ENCODE data around the gene GNAI2.

Gene GNAI2

GRCh38 chr3:50264383-50264963 is 28.5 kb downstream of the GNAI2 start:
- TF ChIP-seq CTCF (IDR thresholded peaks at IDR 0.05; ENCODE audit: low read depth, low read length), result no peak
- peak; percentile 68 to 95 for DNase-seq (ENCODE audit: low read depth in 2 of 2)
- H3K4me3 ChIP-seq (replicated peaks in 1 of 2; ENCODE audit: low read depth in 2 of 2, low read length in 2 of 2), result no peak overlapping the region

GRCh38 chr3:50264964-50265485 is 29.0 kb downstream of the GNAI2 start:
- H3K4me3 ChIP-seq (replicated peaks in 1 of 2; ENCODE audit: low read depth in 2 of 2, low read length in 2 of 2), result no peak overlapping the region
- DNase-seq (ENCODE audit: low read depth in 2 of 2), result no peak
- no peak for TF ChIP-seq CTCF (IDR thresholded peaks at IDR 0.05; ENCODE audit: low read depth, low read length)

GRCh38 chr3:50265571-50265970 is 29.6 kb downstream of the GNAI2 start:
- no peak for TF ChIP-seq CTCF (IDR thresholded peaks at IDR 0.05; ENCODE audit: low read depth, low read length)
- H3K4me3 ChIP-seq (replicated peaks in 1 of 2; ENCODE audit: low read depth in 2 of 2, low read length in 2 of 2), result no peak overlapping the region
- DNase-seq (ENCODE audit: low read depth in 2 of 2), result no peak

GRCh38 chr3:50266017-50266416 is 30.0 kb downstream of the GNAI2 start:
- no peak for DNase-seq (ENCODE audit: low read depth in 2 of 2)
- TF ChIP-seq CTCF (IDR thresholded peaks at IDR 0.05; ENCODE audit: low read depth, low read length), result no peak
- H3K4me3 ChIP-seq (replicated peaks in 1 of 2; ENCODE audit: low read depth in 2 of 2, low read length in 2 of 2), result no peak overlapping the region

- DNase-seq (ENCODE audit: low read depth in 2 of 2), result no peak
- TF ChIP-seq CTCF (IDR thresholded peaks at IDR 0.05; ENCODE audit: low read depth, low read length), result no peak
- peak overlapping the region; percentile 45 to 55 for H3K4me3 ChIP-seq (replicated peaks in 1 of 2; ENCODE audit: low read depth in 2 of 2, low read length in 2 of 2)
Measured at GRCh38 chr3:50266836-50267235, 30.8 kb downstream of the GNAI2 start.

- DNase-seq (ENCODE audit: low read depth in 2 of 2), result peak in 1 of 2 donors; percentile 54
- no peak for TF ChIP-seq CTCF (IDR thresholded peaks at IDR 0.05; ENCODE audit: low read depth, low read length)
- H3K4me3 ChIP-seq (replicated peaks in 1 of 2; ENCODE audit: low read depth in 2 of 2, low read length in 2 of 2), result peak overlapping the region; percentile 45 to 55
Measured at GRCh38 chr3:50267280-50267913, 31.4 kb downstream of the GNAI2 start.
